ENCODE data around the gene WDFY4.

The WDFY4 gene

DNA sequence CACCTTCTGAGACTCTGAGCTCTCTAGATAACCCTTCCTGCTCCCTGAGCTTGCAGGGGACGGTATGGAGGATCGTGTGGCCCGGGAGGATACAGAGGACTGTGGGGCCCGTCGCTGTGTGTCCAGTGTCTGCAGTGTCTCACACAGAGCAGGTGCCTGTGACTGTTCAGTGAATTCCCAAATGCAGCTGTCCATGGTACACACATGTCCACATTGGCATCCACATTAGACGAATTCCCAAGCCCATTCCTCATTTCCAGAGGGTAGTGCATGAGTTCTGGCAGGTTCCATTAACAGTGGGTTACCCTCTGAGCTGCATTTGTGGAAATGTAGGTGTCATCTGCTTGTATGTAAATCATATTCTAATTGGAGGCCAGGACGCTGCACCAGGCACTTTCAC is 39.5 kb downstream of the WDFY4 start:
- Histone ChIP-seq H2AFZ (ENCODE audit: insufficient read depth, low read length, poor library complexity) (no peak overlapping the region), H3K27ac (ENCODE audit: low read depth, low read length) (no peak overlapping the region)
- WGBS (ENCODE audit: extremely low coverage, insufficient coverage, insufficient read length): no CpG with 5 or more reads among the region's 7 CpGs

GRCh38 chr10:48725708-48726107 is 41.0 kb downstream of the WDFY4 start:
- Histone ChIP-seq H2AFZ (ENCODE audit: insufficient read depth, low read length, poor library complexity) (no peak overlapping the region), H3K27ac (ENCODE audit: low read depth, low read length) (no peak overlapping the region), H3K4me1 (ENCODE audit: control insufficient read depth in 1 of 2, insufficient read depth in 2 of 2, low read length in 2 of 2) (no peaks in the 10 kb centered on the region), H3K79me1 (ENCODE audit: low read length) (no peaks in the 10 kb centered on the region), H2BK12ac (ENCODE audit: low read length) (no peak overlapping the region), H4K12ac (ENCODE audit: low read depth, low read length) (no peak overlapping the region), H4K8ac (ENCODE audit: low read depth, low read length) (no peak overlapping the region), H3K4me3 (ENCODE audit: low read depth, low read length) (no peak overlapping the region), H2BK5ac (ENCODE audit: low read depth, low read length, poor library complexity) (no peak overlapping the region), H2BK120ac (ENCODE audit: insufficient read depth, low read length, poor library complexity) (no peak overlapping the region), H3K14ac (ENCODE audit: low read length) (no peak overlapping the region), H3K9ac (ENCODE audit: low read length) (no peak overlapping the region), H3K4me2 (ENCODE audit: low read length) (no peak overlapping the region), H3K27me3 (ENCODE audit: insufficient read depth, low read length) (no peaks in the 10 kb centered on the region), H3K9me3 (ENCODE audit: insufficient read depth, low read depth, low read length) (no peaks in the 10 kb centered on the region), H2AK5ac (ENCODE audit: low read length) (no peak overlapping the region), H3K18ac (ENCODE audit: low read length) (no peak overlapping the region), H3K36me3 (ENCODE audit: control insufficient read depth in 1 of 2, insufficient read depth in 2 of 2, low read length in 2 of 2) (no peaks in the 10 kb centered on the region), H3K23ac (ENCODE audit: low read length) (no peak overlapping the region), H3K4ac (ENCODE audit: low read depth, low read length) (no peak overlapping the region), H3K79me2 (ENCODE audit: control insufficient read depth, insufficient read depth, low read length, poor library complexity) (no peaks in the 10 kb centered on the region), H4K91ac (ENCODE audit: low read depth, low read length) (no peak overlapping the region)
- no peak for DNase-seq
- WGBS (ENCODE audit: extremely low coverage, insufficient coverage, insufficient read length): no CpG with 5 or more reads among the region's 4 CpGs

More for the DNA sequence above, 39.5 kb downstream of the WDFY4 start:
- Histone ChIP-seq H3K18ac (ENCODE audit: low read length) (no peak overlapping the region), H3K4me2 (ENCODE audit: low read length) (no peak overlapping the region), H2BK5ac (ENCODE audit: low read depth, low read length, poor library complexity) (no peak overlapping the region), H3K4ac (ENCODE audit: low read depth, low read length) (no peak overlapping the region), H3K14ac (ENCODE audit: low read length) (no peak overlapping the region), H4K91ac (ENCODE audit: low read depth, low read length) (no peak overlapping the region), H3K79me1 (ENCODE audit: low read length) (no peaks in the 10 kb centered on the region), H3K4me3 (ENCODE audit: low read depth, low read length) (no peak overlapping the region), H4K12ac (ENCODE audit: low read depth, low read length) (no peak overlapping the region), H3K79me2 (ENCODE audit: control insufficient read depth, insufficient read depth, low read length, poor library complexity) (no peaks in the 10 kb centered on the region), H3K4me1 (ENCODE audit: control insufficient read depth in 1 of 2, insufficient read depth in 2 of 2, low read length in 2 of 2) (no peaks in the 10 kb centered on the region), H3K36me3 (ENCODE audit: control insufficient read depth in 1 of 2, insufficient read depth in 2 of 2, low read length in 2 of 2) (no peaks in the 10 kb centered on the region), H3K23ac (ENCODE audit: low read length) (no peak overlapping the region), H2AK5ac (ENCODE audit: low read length) (no peak overlapping the region), H3K27me3 (ENCODE audit: insufficient read depth, low read length) (no peaks in the 10 kb centered on the region), H2BK12ac (ENCODE audit: low read length) (no peak overlapping the region), H3K9me3 (ENCODE audit: insufficient read depth, low read depth, low read length) (no peaks in the 10 kb centered on the region), H4K8ac (ENCODE audit: low read depth, low read length) (no peak overlapping the region), H3K9ac (ENCODE audit: low read length) (no peak overlapping the region), H2BK120ac (ENCODE audit: insufficient read depth, low read length, poor library complexity) (no peak overlapping the region)
- DNase-seq: no peak

GRCh38 chr10:48727866-48728265 is 43.2 kb downstream of the WDFY4 start:
- H3K14ac ChIP-seq (ENCODE audit: low read length): no peak overlapping the region
- WGBS (ENCODE audit: extremely low coverage, insufficient coverage, insufficient read length): no CpG with 5 or more reads among the region's 3 CpGs
- no peak for DNase-seq
- H3K79me2 ChIP-seq (ENCODE audit: control insufficient read depth, insufficient read depth, low read length, poor library complexity): no peaks in the 10 kb centered on the region
- no peak overlapping the region for H3K4ac ChIP-seq (ENCODE audit: low read depth, low read length)
- H3K9ac ChIP-seq (ENCODE audit: low read length): no peak overlapping the region
- no peak overlapping the region for H4K91ac ChIP-seq (ENCODE audit: low read depth, low read length)
- H2BK5ac ChIP-seq (ENCODE audit: low read depth, low read length, poor library complexity): no peak overlapping the region
- no peak overlapping the region for H2BK12ac ChIP-seq (ENCODE audit: low read length)
- H3K9me3 ChIP-seq (ENCODE audit: insufficient read depth, low read depth, low read length): peaks cover 2% of the 10 kb centered on the region
- no peak overlapping the region for H2BK120ac ChIP-seq (ENCODE audit: insufficient read depth, low read length, poor library complexity)
- no peak overlapping the region for H3K4me2 ChIP-seq (ENCODE audit: low read length)
- no peak overlapping the region for H4K8ac ChIP-seq (ENCODE audit: low read depth, low read length)
- H2AFZ ChIP-seq (ENCODE audit: insufficient read depth, low read length, poor library complexity): no peak overlapping the region
- no peak overlapping the region for H3K18ac ChIP-seq (ENCODE audit: low read length)
- no peak overlapping the region for H3K27ac ChIP-seq (ENCODE audit: low read depth, low read length)
- no peak overlapping the region for H4K12ac ChIP-seq (ENCODE audit: low read depth, low read length)
- no peak overlapping the region for H2AK5ac ChIP-seq (ENCODE audit: low read length)
- no peak overlapping the region for H3K4me3 ChIP-seq (ENCODE audit: low read depth, low read length)
- H3K23ac ChIP-seq (ENCODE audit: low read length): no peak overlapping the region
- H3K36me3 ChIP-seq (ENCODE audit: control insufficient read depth in 1 of 2, insufficient read depth in 2 of 2, low read length in 2 of 2): no peaks in the 10 kb centered on the region
- no peaks in the 10 kb centered on the region for H3K27me3 ChIP-seq (ENCODE audit: insufficient read depth, low read length)
- H3K79me1 ChIP-seq (ENCODE audit: low read length): no peaks in the 10 kb centered on the region
- no peaks in the 10 kb centered on the region for H3K4me1 ChIP-seq (ENCODE audit: control insufficient read depth in 1 of 2, insufficient read depth in 2 of 2, low read length in 2 of 2)

DNA sequence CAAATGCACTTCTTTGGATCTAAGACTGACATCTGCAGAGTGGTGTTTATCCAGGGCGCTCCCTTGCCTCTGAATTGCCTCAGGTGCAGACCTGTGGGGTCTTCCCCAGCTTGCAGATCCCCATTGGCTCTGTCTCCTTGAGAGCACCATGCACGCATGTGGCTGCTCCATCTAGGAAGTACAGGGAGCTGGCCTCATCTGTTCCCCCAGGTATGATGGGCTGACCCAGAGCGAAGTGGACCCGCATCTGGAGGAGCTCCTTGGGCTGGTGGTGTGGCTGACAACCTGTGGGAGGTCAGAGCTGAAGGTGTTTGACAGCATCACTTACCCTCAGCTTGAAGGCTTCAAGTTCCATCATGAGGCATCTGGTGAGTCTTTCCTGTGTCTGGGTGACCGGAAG is 44.5 kb downstream of the WDFY4 start:
- no peak overlapping the region for H2BK12ac ChIP-seq (ENCODE audit: low read length)
- no peaks in the 10 kb centered on the region for H3K27me3 ChIP-seq (ENCODE audit: insufficient read depth, low read length)
- no peak overlapping the region for H3K27ac ChIP-seq (ENCODE audit: low read depth, low read length)
- peaks cover 2% of the 10 kb centered on the region for H3K9me3 ChIP-seq (ENCODE audit: insufficient read depth, low read depth, low read length)
- no peak overlapping the region for H3K4ac ChIP-seq (ENCODE audit: low read depth, low read length)
- no peaks in the 10 kb centered on the region for H3K79me1 ChIP-seq (ENCODE audit: low read length)
- no peak overlapping the region for H3K14ac ChIP-seq (ENCODE audit: low read length)
- H3K36me3 ChIP-seq (ENCODE audit: control insufficient read depth in 1 of 2, insufficient read depth in 2 of 2, low read length in 2 of 2): no peaks in the 10 kb centered on the region
- no peak overlapping the region for H4K8ac ChIP-seq (ENCODE audit: low read depth, low read length)
- no CpG with 5 or more reads among the region's 5 CpGs for WGBS (ENCODE audit: extremely low coverage, insufficient coverage, insufficient read length)
- H4K12ac ChIP-seq (ENCODE audit: low read depth, low read length): no peak overlapping the region
- H2BK5ac ChIP-seq (ENCODE audit: low read depth, low read length, poor library complexity): no peak overlapping the region
- no peak overlapping the region for H3K23ac ChIP-seq (ENCODE audit: low read length)
- no peak overlapping the region for H3K18ac ChIP-seq (ENCODE audit: low read length)
- H4K91ac ChIP-seq (ENCODE audit: low read depth, low read length): no peak overlapping the region
- H3K4me1 ChIP-seq (ENCODE audit: control insufficient read depth in 1 of 2, insufficient read depth in 2 of 2, low read length in 2 of 2): no peaks in the 10 kb centered on the region
- no peak overlapping the region for H3K9ac ChIP-seq (ENCODE audit: low read length)
- no peak overlapping the region for H3K4me2 ChIP-seq (ENCODE audit: low read length)
- no peaks in the 10 kb centered on the region for H3K79me2 ChIP-seq (ENCODE audit: control insufficient read depth, insufficient read depth, low read length, poor library complexity)
- no peak overlapping the region for H2AFZ ChIP-seq (ENCODE audit: insufficient read depth, low read length, poor library complexity)
- H3K4me3 ChIP-seq (ENCODE audit: low read depth, low read length): no peak overlapping the region
- no peak overlapping the region for H2AK5ac ChIP-seq (ENCODE audit: low read length)
- DNase-seq: no peak
- H2BK120ac ChIP-seq (ENCODE audit: insufficient read depth, low read length, poor library complexity): no peak overlapping the region
